Ovary (tissue), 9 donors: ENCODE data around the gene PRSS38. TPM values are rescaled to one million over a fixed set of nuclear protein-coding genes. Genes with fewer than 3 reads are reported as not detected.

Experiments used
- DNase-seq, 5 donors: peaks; one replicate each; pipeline ENCODE4 v3.0.0-alpha.2; 2019 to 2020
- H3K27ac ChIP-seq, 2 donors: fragments of 200-600 bp; one replicate each; pipeline versions ENCODE4 v1.5.1 to v1.8.0; 2019 to 2022
- H3K27me3 ChIP-seq: fragments of 200-600 bp; one replicate; pipeline ENCODE4 v1.8.0; 2022
- H3K36me3 ChIP-seq: fragments of 200-600 bp; sonication (generic); one replicate; pipeline ENCODE4 v1.5.1; 2019
- H3K4me1 ChIP-seq: one replicate; pipeline ENCODE4 v1.8.1; 2013; ENCODE audit warnings: mild to moderate bottlenecking, moderate library complexity; ENCODE audit not compliant: insufficient read depth
- H3K4me3 ChIP-seq: fragments of 200-600 bp; sonication (generic); one replicate; pipeline ENCODE4 v1.5.1; 2017
- H3K9me3 ChIP-seq, 2 donors: fragments of 200-600 bp in 1 of 2; sonication (generic) in 1 of 2; one replicate each; pipeline versions ENCODE4 v1.5.1 to v1.8.1; 2013 to 2019; ENCODE audit warnings: mild to moderate bottlenecking in 1 of 2, moderate library complexity in 1 of 2
- EP300 ChIP-seq: sonication (generic); formaldehyde crosslinking; IDR thresholded peaks from one replicate; pipeline ENCODE4 v1.6.1; 2017; ENCODE audit warnings: antibody characterized with exemption
- POLR2A ChIP-seq: fragments of 450-650 bp; IDR thresholded peaks from one replicate; pipeline ENCODE4 v1.6.1; 2017; ENCODE audit warnings: antibody characterized with exemption, mild to moderate bottlenecking, moderate library complexity
- WGBS, 3 donors: extraction: QIAGEN DNeasy Blood & Tissue Kit in 1 of 3; methylation state at CpG; one replicate each; pipeline versions ENCODE4 v1.1.5 to v1.1.7; 2013 to 2017; 5-methylcytosine and 5-hydroxymethylcytosine counted together
- intact Hi-C, 4 donors: fragments of 100-400 bp; cut with DNase I; formaldehyde crosslinking; loops; one replicate each; pipeline versions ENCODE4 v1.11.0 to v1.15.1; 2022 to 2023
- polyA plus RNA-seq, 2 donors: library from polyadenylated mRNA; stranded (reverse); fragments of 200-250 nt in 1 of 2; fragments of 350-450 nt in 1 of 2; fragmentation: Illumina TruSeq in 1 of 2; extraction: RNeasy Lipid Tissue Mini Kit (QIAGEN cat#74804) in 1 of 2; gene quantifications; one replicate each; pipeline ENCODE4 v1.2.3, GENCODE V29; 2013 to 2014
- total RNA-seq, 7 donors: library from RNA; depleted of rRNA in 2 of 7; stranded (reverse); fragments of >200 nt in 2 of 7; fragmentation: NEBNext Ultra II Directional in 3 of 7; extraction: Animal tissue kit (Norgen Biotek cat#: 25700) in 3 of 7; gene quantifications; one replicate each; pipeline versions ENCODE4 v1.1.0 to v1.2.4, GENCODE V29; 2016 to 2023
- TF ChIP-seq, protein P1 (sequence below), 3 donors: fragments of 450-650 bp in 2 of 3; fragments of 200-600 bp in 1 of 3; IDR thresholded peaks; one replicate each; pipeline versions ENCODE4 v1.5.1 to v1.8.0; 2016 to 2022; ENCODE audit warnings: antibody characterized with exemption in 3 of 3, mild to moderate bottlenecking in 1 of 3
- donor health status: DM: no; HTN: no; CAD: no; lungs with moderate emphysema.
- donor health status: DM: no; HTN: no; CAD: no.
- donor health status: Bipolar disorder and iron deficiency.
- donor health status: DM: yes; HTN: yes; CAD: no.
- donor health status: DM: no; HTN: no; CAD: no.
- donor health status: DM: yes; HTN: yes; CAD: no.

The PRSS38 gene
- total and polyA plus RNA-seq, 9 donors = not detected

DNA sequence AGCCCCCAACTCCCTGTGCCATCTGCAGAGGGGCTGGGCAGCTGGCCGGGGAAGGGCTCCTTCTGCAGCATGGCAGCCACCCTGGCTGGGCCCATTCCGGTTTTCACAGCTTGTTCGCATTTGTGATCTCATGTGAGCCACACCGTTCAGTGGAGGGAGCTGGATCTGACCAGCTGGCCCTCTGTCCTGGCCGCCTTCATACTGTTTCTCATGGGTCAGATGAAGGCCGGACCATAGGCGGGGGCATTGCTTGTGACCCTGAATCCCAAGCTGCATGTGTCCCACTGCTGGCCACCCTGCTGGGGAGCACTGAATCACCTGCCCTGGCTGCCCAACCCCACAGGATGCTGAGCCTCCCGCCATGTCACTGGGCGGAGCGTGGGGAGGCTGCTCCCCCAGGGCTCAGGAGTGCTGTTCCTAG is 36.4 kb upstream of the PRSS38 start:
- H3K4me3 ChIP-seq = no peak overlapping the region
- no peaks in the 10 kb centered on the region for H3K9me3 ChIP-seq
- H3K36me3 ChIP-seq = no peaks in the 10 kb centered on the region
- H3K27me3 ChIP-seq = no peaks in the 10 kb centered on the region
- H3K4me1 ChIP-seq = no peaks in the 10 kb centered on the region
- DNase-seq = peak in 4 of 5 donors; percentile 9 to 26 (median 12)
- intact Hi-C loops = no loop called here
- WGBS, 3 donors = 89 to 91% (median 90%) methylated on average over 10 of the region's 10 CpGs
- TF ChIP-seq POLR2A (no peak), EP300 (no peak)
- TF ChIP-seq, protein P1, sequence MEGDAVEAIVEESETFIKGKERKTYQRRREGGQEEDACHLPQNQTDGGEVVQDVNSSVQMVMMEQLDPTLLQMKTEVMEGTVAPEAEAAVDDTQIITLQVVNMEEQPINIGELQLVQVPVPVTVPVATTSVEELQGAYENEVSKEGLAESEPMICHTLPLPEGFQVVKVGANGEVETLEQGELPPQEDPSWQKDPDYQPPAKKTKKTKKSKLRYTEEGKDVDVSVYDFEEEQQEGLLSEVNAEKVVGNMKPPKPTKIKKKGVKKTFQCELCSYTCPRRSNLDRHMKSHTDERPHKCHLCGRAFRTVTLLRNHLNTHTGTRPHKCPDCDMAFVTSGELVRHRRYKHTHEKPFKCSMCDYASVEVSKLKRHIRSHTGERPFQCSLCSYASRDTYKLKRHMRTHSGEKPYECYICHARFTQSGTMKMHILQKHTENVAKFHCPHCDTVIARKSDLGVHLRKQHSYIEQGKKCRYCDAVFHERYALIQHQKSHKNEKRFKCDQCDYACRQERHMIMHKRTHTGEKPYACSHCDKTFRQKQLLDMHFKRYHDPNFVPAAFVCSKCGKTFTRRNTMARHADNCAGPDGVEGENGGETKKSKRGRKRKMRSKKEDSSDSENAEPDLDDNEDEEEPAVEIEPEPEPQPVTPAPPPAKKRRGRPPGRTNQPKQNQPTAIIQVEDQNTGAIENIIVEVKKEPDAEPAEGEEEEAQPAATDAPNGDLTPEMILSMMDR (IDR thresholded peaks at IDR 0.05) = no peak
- no peak overlapping the region for H3K27ac ChIP-seq

DNA sequence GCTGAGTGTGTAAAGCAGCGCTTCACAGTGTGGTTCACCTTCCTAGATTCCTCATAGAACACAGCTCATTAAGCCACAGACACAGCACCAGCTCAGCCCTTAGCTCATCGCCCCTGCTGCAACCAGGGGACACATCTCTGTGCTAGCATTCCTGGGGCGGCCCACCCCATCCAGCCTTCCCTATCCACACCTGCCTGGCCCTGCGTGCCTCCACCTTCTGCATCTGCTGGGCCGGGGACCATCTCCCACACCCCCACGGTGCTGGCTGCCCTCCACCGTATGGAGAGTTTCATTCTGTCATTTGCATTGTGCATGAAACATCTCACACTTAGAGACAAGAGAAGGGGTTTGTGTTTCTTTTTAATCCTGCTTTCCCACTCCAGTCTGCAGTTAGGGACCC is 35.8 kb upstream of the PRSS38 start:
- no peak overlapping the region for H3K4me3 ChIP-seq
- H3K4me1 ChIP-seq = no peaks in the 10 kb centered on the region
- intact Hi-C loops = no loop called here
- H3K36me3 ChIP-seq = no peaks in the 10 kb centered on the region
- H3K9me3 ChIP-seq = no peaks in the 10 kb centered on the region
- no peak overlapping the region for H3K27ac ChIP-seq
- TF ChIP-seq POLR2A (no peak), EP300 (no peak)
- TF ChIP-seq, protein P1 (IDR thresholded peaks at IDR 0.05) = no peak
- no peaks in the 10 kb centered on the region for H3K27me3 ChIP-seq
- DNase-seq = peak in 4 of 5 donors; percentile 1 to 24 (median 8)
- 80 to 88% (median 83%) methylated on average over 7 of the region's 7 CpGs for WGBS, 3 donors

DNA sequence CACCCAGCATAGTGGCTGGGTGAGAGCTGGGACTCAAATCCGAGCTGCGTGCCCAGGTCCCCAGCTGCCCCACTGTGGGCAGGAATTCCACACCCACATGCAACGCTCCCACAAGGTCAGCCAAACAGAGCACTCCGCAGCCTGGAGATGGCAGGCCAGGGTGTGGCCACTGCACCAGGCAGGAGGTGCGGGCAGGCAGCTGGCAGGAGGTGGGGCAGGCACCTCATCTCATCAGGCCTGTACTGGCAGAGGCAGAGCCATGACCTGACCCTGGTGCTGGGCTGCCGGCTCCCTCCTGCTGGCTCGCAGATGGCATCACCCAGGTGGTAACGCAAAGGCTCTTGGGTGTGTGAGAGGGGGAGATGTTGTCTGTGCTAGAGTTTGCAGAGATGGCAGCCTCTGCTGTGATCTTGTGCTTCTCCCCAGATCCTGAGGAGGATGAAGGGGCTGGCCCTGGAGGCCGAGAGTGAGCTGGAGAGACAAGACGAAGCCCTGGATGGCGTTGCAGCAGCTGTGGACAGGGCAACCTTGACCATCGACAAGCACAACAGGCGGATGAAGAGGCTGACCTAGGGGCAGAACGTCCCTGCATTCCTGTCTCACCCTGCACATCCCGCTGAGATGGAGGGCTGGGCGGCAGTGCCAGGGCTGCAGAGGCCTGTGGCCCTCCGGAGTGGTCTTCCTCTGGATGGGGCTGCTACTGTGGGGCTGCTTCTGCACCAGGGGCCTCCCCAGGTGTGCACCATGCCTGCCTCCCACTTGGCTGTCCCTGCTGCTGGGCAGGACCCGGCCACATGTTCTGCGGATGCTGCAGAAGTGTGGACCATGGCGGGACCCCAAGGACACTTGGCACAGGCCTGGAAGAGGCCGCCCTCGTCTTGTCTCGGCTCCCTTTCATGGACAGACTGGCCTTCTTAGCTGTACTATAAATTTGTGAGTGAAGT is 35.1 kb upstream of the PRSS38 start:
- H3K27ac ChIP-seq = no peak overlapping the region
- H3K27me3 ChIP-seq = no peaks in the 10 kb centered on the region
- H3K4me1 ChIP-seq = no peaks in the 10 kb centered on the region
- peak in 2 of 5 donors; percentile 10 to 25 for DNase-seq
- H3K36me3 ChIP-seq = no peaks in the 10 kb centered on the region
- intact Hi-C loops = no loop called here
- no peak overlapping the region for H3K4me3 ChIP-seq
- no peaks in the 10 kb centered on the region for H3K9me3 ChIP-seq
- TF ChIP-seq POLR2A (no peak), EP300 (no peak)
- TF ChIP-seq, protein P1 (IDR thresholded peaks at IDR 0.05) = no peak
- WGBS, 3 donors = 75 to 87% (median 77%) methylated on average over 23 of the region's 23 CpGs

DNA sequence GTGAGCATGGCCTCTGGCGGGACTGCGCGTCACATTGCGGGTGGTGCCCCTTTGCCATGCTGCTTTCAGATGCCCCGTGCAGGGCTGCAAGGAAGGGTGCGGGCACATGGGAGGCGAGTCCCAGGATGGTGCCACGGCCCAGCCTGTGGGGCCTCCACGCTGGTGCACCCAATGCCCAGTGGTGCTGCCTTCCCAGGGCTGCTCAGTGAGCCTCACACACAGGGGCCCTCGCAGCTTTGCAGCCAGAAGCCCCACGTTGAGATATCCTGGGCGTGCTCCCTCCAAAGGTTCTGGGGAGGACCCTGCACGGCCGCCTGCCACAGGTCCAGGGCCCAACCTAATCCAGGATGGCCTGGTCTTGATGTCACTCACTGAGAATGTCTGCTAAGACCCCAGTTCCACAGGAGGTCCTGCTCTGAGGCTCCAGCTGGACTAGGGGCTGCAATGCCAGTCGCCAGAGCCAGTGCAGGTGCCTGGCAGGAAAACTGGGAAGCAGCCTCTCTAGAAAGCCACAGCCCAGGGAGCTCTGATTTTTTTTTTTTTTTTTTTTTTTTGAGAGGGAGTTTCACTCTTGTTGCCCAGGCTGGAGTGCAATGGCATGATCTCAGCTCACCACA is 34.1 kb upstream of the PRSS38 start:
- H3K27me3 ChIP-seq = no peaks in the 10 kb centered on the region
- 88 to 97% (median 92%) methylated on average over 14 to 15 of the region's 15 CpGs for WGBS, 3 donors
- H3K4me1 ChIP-seq = peaks cover 4% of the 10 kb centered on the region
- no peak for TF ChIP-seq POLR2A
- TF ChIP-seq, protein P1 (IDR thresholded peaks at IDR 0.05) = no peak
- no peak for TF ChIP-seq EP300
- no peak for DNase-seq
- no peaks in the 10 kb centered on the region for H3K36me3 ChIP-seq
- no peaks in the 10 kb centered on the region for H3K9me3 ChIP-seq
- no peak overlapping the region for H3K4me3 ChIP-seq
- H3K27ac ChIP-seq = no peak overlapping the region
- intact Hi-C loops = no loop called here
